Activated T-cell treated with anti-CD3 and anti-CD28 coated beads, Interleukin-2, amount 50 U/mL, for 24 hours (primary cell): ENCODE data around the gene FOS.

Source experiments
- DNase-seq: peaks from one replicate; pipeline ENCODE4 v3.0.0-alpha.2; 2020
- H3K27ac Mint-ChIP-seq: 2 replicates; pipeline ENCODE4 v1.8.0; 2020; ENCODE audit warnings: mild to moderate bottlenecking, mixed read lengths
- H3K27me3 Mint-ChIP-seq: 2 replicates; pipeline ENCODE4 v1.8.0; 2020; ENCODE audit warnings: mixed read lengths
- H3K36me3 Mint-ChIP-seq: 2 replicates; pipeline ENCODE4 v1.8.0; 2020; ENCODE audit warnings: low read depth, mixed read lengths
- H3K4me1 Mint-ChIP-seq: 2 replicates; pipeline ENCODE4 v1.8.0; 2020; ENCODE audit warnings: low read depth, mixed read lengths
- H3K4me3 Mint-ChIP-seq: 2 replicates; pipeline ENCODE4 v1.8.0; 2020; ENCODE audit warnings: mild to moderate bottlenecking, moderate library complexity, mixed read lengths
- H3K9me3 Mint-ChIP-seq: 2 replicates; pipeline ENCODE4 v1.8.0; 2020; ENCODE audit warnings: mixed read lengths

FOS gene

DNA sequence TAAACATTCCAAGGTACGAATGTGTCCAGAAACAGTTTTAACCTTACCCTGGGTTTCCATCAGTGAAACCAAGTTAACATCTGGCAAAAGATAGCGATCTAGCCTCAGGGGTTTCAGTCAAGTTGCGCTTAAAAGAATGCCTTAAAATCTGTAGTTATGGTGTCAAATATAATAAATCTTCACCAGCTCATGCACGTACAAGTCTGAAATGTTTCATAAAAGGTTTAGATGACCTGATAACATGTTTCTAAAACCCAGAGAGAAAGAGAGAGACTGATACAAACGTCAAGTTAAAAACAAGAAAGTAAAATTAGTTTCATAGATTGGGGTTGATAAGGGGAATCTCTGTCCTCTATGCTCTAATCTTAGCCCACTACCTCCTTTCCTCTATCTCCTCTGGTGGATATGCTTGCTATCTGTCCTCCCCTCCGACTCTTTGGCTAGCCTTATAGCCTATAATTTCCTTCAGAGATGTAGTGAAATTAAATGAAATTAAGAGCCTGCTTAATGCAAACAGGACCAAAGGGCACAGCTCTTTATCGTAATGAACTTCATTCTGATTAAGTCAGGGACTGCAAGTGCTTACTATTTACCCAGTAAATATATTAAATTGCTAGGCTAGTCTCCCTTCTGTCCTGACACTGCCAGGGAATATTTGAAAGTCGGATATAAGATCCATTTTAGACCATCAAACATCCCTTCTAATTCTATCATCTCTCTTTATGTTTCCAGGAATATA lies 18.4 kb upstream of the FOS start:
- no peaks in the 10 kb centered on the region for H3K27me3 Mint-ChIP-seq
- peak overlapping the region; percentile 95 for H3K27ac Mint-ChIP-seq
- H3K4me1 Mint-ChIP-seq, result peaks cover 29% of the 10 kb centered on the region
- no peaks in the 10 kb centered on the region for H3K36me3 Mint-ChIP-seq
- no peak overlapping the region for H3K4me3 Mint-ChIP-seq
- no peak for DNase-seq
- H3K9me3 Mint-ChIP-seq, result no peaks in the 10 kb centered on the region

DNA sequence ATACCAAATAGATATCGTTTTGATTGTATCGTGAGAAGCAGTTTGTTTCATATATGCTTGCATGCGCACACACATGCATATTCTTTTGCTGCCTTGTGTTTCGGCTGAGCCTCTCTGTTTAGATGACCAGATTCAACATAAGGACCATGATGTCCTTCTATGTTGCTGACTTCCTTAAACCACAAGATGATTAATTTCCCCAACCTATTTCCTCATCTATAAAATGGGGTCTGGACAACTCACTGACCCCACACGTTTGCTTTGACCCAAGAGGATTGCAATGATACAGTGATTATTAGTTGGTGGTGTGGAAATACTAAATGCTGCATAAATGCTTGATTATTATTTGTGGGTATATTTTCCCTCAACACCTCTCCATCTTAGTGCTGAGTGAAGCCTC lies 16.8 kb upstream of the FOS start:
- H3K4me1 Mint-ChIP-seq, result peaks cover 25% of the 10 kb centered on the region
- H3K27me3 Mint-ChIP-seq, result no peaks in the 10 kb centered on the region
- H3K36me3 Mint-ChIP-seq, result no peaks in the 10 kb centered on the region
- H3K4me3 Mint-ChIP-seq, result no peak overlapping the region
- no peak overlapping the region for H3K27ac Mint-ChIP-seq
- H3K9me3 Mint-ChIP-seq, result no peaks in the 10 kb centered on the region
- DNase-seq, result no peak

DNA sequence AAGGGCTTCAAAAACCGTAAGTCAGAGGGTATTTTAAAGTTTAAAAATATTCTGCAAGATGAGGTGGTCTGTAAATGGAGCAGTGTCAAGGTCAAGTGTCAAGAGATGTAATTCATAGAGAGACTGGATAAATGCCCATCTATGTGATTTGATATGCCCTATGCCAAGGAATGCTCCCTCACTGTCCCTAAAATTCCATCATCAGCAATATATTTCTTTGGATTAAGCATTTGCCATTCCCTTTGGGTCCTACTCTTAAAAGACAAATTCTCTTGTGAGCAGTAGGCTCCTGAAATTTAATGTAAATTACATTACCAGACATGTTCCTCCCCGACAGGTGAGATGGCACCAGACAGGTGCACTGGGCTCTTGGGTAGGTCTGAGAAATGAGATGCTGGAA lies 16.0 kb upstream of the FOS start:
- Mint-ChIP-seq H3K36me3 (no peaks in the 10 kb centered on the region), H3K27ac (no peak overlapping the region), H3K9me3 (no peaks in the 10 kb centered on the region), H3K27me3 (no peaks in the 10 kb centered on the region), H3K4me1 (peaks cover 24% of the 10 kb centered on the region), H3K4me3 (no peak overlapping the region)
- DNase-seq, result no peak

DNA sequence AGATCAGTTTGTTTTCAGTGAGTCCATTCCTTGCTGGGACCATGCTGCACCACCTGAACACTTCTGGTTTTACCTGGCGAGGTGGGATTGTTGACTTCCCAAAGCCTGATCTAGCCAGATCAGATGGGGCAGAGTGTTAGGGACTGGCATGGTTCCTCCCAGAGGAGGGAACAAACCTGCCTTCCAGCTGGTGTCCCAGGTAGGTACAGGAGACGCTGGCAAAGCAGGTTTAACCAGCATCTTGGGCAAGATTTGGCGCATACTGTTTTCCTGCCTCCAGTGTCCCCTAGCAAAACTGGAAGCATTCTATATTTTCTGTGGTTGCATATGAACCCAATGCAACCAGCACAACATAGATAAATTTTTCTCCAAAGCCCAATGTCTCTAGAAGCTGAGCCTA lies 14.6 kb upstream of the FOS start:
- Mint-ChIP-seq H3K4me3 (no peak overlapping the region), H3K27ac (no peak overlapping the region), H3K36me3 (no peaks in the 10 kb centered on the region), H3K4me1 (peaks cover 15% of the 10 kb centered on the region), H3K9me3 (no peaks in the 10 kb centered on the region), H3K27me3 (no peaks in the 10 kb centered on the region)
- no peak for DNase-seq

DNA sequence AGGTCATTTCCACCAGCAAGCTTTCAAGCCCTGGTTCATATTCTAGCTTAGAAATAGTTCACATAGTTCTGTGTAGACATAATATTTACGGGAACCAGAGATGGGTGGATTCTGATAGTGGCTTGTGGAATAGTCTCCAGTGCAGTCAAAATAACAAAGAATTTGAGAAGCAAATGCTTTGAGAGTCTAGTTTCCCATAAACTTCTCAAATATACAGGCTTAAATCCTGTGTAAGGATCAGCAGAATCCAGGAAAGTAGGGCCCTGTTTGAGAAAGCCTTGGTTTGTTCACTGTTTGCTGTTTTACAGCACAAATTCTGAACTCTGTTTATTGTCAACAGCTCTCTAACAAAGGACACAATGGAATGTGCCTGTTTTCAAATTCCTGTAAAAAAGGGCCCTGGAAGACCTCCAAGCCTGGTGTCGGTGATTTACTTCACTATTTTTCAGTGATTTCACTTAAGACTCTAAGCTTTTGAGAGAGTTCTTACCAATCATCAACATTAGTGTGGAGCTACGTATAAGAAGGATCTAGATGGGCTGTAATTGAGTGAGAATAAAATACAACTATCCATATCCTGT lies 11.4 kb upstream of the FOS start:
- H3K4me1 Mint-ChIP-seq, result peaks cover 6% of the 10 kb centered on the region
- no peak overlapping the region for H3K27ac Mint-ChIP-seq
- H3K9me3 Mint-ChIP-seq, result no peaks in the 10 kb centered on the region
- no peaks in the 10 kb centered on the region for H3K27me3 Mint-ChIP-seq
- H3K4me3 Mint-ChIP-seq, result no peak overlapping the region
- H3K36me3 Mint-ChIP-seq, result no peaks in the 10 kb centered on the region
- DNase-seq, result no peak

DNA sequence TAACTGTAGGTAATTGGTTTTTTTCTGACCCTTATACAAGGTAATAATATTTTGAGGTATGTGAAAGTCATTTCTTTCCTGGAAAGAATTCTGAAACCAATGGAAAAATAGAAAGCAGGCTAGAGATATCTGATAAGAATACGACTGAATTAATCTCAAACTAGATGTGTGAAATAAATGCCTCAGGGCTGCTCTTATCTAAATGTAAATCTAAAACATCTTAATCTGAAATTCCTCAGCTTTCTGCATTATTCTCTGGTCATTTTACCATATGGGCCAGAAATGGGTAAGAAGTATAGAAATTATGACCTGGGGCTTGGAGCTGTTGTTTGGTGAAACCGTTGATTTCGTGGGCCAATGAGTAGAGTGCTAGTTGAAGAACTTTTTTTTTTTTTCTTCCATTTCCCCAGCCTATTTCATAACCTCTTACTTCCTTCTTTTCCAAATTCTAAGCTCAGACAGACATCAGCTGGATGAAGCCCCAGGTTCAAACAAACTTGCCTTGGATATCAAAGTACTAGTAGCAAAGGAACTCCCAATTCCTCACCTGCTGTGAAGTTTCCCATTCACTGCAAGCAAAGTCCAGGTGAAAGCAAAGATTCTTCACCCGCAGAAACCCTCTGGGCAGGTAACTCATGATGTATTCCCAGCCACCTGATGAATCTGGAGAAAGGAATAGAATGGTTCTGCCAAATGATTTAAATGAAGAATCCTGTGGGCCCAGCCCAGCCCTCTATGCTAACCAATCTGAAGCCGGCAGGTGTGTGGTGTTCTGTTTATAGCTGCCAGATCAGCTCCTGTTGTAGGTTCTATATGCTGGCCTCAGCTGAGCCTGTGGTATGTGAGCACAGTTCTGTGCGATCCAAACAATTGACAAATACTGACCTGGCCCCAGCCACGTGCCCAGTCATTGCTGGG lies 9.7 kb upstream of the FOS start:
- Mint-ChIP-seq H3K4me3 (no peak overlapping the region), H3K27ac (no peak overlapping the region), H3K4me1 (peaks cover 7% of the 10 kb centered on the region), H3K9me3 (no peaks in the 10 kb centered on the region), H3K27me3 (peaks cover 9% of the 10 kb centered on the region), H3K36me3 (no peaks in the 10 kb centered on the region)
- DNase-seq, result no peak

DNA sequence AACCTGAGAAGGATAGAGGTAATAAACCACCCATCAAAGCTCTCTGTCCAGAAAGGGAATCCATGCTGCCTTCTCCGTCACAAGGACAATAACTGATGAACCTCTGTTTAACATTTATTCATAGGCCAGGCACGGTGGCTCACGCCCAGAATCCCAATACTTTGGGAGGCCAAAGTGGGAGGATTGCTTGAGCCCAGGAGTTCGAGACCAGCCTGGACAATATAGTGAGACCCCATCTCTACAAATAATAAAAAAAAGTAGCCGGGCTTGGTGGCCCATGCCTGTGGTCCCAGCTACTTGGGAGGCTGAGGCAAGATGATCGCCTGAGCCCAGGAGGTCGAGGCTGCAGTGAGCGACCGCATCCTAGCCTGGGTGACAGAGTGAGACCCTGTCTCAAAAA lies 7.1 kb upstream of the FOS start:
- Mint-ChIP-seq H3K27me3 (peaks cover 32% of the 10 kb centered on the region), H3K4me3 (no peak overlapping the region), H3K9me3 (no peaks in the 10 kb centered on the region), H3K4me1 (peaks cover 24% of the 10 kb centered on the region), H3K36me3 (no peaks in the 10 kb centered on the region), H3K27ac (no peak overlapping the region)
- no peak for DNase-seq

DNA sequence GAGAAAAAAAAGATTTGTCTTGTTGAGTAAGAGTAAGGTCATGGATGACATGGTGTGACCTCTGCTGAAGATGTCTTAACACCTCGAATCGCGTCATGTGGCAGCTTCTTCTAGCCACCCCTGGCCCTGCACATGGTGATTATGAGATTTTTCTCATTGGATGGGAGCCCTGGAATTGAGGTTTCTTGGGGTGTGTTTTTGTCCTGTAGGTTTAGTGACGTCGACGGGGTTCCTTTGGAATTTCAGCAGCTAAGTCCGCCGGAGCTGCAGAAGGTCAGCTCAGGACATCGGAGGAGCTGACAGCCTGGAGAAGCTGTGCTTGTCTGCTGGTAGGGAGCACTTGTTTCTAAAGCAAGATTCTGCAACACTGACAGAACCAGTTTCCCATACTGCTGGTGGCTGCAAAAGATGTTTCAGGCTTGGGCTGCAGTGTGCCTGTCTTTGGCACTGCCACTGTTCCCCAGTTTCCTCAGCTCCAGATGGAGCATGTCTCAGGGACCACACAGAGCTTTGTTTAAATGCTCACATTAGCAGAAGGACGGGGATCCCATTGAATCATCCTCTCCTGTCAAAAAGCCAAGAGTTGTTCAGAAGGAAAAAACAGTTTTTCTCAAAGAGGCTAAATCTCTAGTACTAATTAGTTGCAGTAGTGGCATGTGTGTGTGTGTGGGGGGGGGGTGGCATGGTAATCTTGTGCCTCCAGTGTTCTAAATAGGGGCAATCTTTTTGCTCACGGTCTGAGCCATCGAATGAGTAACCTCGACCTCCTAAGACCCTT lies 5.2 kb upstream of the FOS start:
- Mint-ChIP-seq H3K36me3 (no peaks in the 10 kb centered on the region), H3K9me3 (no peaks in the 10 kb centered on the region), H3K27me3 (peaks cover 41% of the 10 kb centered on the region), H3K27ac (no peak overlapping the region), H3K4me1 (peaks cover 36% of the 10 kb centered on the region), H3K4me3 (no peak overlapping the region)
- DNase-seq, result no peak

DNA sequence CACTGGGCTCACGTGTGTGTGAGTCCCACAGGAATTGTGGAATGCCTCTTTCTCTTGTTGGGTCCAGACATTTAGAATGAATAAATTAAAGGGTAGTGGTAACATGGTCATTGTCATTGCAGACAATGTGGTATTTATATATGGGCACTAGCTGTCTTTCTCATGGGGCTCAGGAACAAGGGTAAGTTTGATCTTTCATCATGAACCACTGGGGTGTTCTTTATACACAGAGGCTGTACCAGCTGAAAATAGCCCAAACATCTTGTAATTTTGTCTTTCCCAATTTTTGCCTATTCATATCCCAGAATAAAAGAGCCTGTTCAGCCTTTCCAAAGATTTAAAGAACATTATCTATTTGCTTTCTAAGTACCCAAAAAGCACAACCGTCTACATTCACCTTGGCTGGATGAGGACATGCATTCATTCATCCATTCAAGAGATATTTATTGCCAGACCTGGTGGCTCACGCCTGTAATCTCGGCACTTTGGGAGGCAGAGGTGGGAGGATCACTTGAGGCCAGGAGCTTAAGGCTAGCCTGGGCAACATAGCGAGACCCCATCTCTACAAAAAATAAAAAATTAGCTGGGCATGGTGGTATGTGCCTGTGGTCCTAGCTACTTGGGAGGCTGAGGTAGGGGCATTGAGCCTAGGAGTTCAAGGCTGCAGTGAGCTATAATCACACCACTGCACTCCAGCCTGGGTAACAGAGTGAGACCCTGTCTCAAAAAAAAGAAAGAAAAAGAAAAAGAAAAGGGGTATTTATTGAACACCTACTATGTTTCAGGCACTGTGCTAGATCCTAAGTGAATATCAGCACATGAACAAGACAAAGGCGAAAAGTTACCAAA lies 4.4 kb upstream of the FOS start:
- no peak for DNase-seq
- Mint-ChIP-seq H3K36me3 (peaks cover 6% of the 10 kb centered on the region), H3K27ac (no peak overlapping the region), H3K4me1 (peaks cover 40% of the 10 kb centered on the region), H3K9me3 (no peaks in the 10 kb centered on the region), H3K27me3 (peaks cover 42% of the 10 kb centered on the region), H3K4me3 (no peak overlapping the region)

DNA sequence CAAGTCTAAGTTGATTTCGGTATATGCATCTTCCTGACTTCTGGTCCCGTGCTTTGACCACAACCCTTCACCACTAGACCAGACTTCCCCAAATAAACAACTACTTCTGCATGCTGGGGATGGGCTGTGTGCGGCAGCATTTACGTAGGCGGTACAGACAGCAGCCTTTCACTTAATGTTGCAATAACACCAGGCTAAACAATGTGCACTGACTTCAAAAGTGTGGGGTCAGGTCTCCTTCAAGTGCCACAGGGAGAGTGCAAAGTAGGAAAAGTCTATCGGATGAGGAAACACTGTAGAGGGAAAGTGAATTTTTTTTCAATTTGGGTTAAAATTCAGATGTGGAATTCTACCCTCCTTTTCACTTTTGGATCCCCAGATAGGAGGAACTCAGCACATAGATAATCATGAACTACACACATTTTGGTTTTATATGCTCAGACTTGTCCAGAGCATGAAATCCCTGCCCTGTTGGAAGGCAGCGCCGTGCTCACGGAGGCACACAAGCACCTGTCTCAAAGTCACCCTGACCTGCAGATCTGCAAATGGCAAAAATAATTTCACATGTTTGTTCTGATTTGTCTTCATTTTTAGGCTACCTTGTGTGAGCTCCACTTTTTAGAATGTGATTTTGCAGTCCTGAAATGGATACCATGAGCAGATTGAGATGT lies 3.6 kb upstream of the FOS start:
- no peak for DNase-seq
- H3K27me3 Mint-ChIP-seq, result peaks cover 44% of the 10 kb centered on the region
- H3K4me3 Mint-ChIP-seq, result no peak overlapping the region
- H3K36me3 Mint-ChIP-seq, result peaks cover 13% of the 10 kb centered on the region
- no peaks in the 10 kb centered on the region for H3K9me3 Mint-ChIP-seq
- no peak overlapping the region for H3K27ac Mint-ChIP-seq
- H3K4me1 Mint-ChIP-seq, result peaks cover 45% of the 10 kb centered on the region

DNA sequence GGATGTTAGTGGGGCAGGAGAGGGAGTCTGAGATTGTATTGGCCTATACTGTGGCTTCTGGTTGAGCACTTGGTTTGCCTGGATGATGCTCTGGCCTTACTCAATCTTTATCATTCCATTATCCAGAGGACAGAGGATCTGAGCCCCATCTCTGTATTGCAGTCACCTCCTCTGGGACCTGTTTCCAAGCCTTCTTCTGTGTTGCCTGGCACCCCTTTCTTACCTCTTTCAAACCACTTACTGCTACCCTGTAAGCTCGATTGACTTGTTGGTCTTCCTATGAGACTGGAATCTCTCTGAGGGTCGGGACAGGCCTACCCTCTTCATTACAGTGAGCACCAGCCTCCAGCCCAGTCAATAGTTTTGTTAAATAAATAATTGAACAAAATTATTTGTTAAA lies 3.0 kb upstream of the FOS start:
- no peak for DNase-seq
- Mint-ChIP-seq H3K36me3 (peaks cover 19% of the 10 kb centered on the region), H3K27ac (no peak overlapping the region), H3K27me3 (peaks cover 44% of the 10 kb centered on the region), H3K9me3 (no peaks in the 10 kb centered on the region), H3K4me3 (no peak overlapping the region), H3K4me1 (peaks cover 49% of the 10 kb centered on the region)

DNA sequence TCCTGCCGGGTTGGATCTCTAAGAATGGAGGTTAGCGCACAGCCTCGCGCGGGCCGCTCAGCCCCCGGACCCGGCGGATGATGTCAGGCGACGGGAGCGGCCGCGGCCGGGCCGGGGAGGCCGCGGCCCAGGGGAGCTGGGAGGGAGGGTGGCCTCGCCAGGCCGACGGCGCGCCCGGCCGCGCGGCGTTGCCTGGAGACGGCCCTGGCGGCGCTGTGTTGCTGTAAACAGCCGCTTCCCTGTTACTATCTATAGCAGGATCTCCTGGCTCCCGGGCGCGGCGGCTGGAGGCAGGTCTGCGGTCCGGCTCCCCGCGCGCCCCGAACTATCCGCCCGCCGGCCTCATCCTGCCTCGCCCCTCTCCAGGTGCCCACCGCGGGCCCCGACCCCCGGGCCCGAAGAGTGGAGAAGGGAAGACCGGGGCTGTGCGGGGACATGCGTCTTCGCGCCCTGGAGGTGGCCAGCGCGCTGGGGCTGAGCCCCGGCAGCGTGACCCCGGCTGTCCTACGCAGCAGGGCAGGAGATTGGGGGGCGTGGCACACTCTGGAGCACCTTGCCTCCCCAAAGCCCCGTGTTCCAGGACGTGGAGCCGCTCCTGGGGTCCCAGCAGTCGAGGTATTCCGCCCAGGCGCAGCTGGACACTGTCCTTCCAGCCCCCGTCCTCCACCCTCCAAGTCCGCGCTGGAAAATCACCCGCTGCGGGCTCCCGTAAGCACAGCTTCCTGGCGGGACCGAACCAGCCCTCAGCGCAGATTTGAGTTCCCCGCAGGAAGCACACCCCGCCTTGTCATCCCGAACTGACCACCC lies 1.4 kb upstream of the FOS start:
- H3K4me1 Mint-ChIP-seq, result peaks cover 59% of the 10 kb centered on the region

More for the DNA sequence above, 1.4 kb upstream of the FOS start:
- peak; percentile 58 for DNase-seq
- H3K27ac Mint-ChIP-seq, result peak overlapping the region; percentile 82
- no peaks in the 10 kb centered on the region for H3K9me3 Mint-ChIP-seq
- peak overlapping the region; percentile 91 for H3K4me3 Mint-ChIP-seq
- H3K36me3 Mint-ChIP-seq, result peaks cover 33% of the 10 kb centered on the region
- peaks cover 44% of the 10 kb centered on the region for H3K27me3 Mint-ChIP-seq
